Stimulated activated CD4-positive, alpha-beta T cell treated with anti-CD3 and anti-CD28 coated beads, Interleukin-12 subunit alpha, Interleukin-12 subunit beta, amount 100 ng/mL, for 24 hours (primary cell): ENCODE measurements around the gene IL13RA1.
"Not testable (repeated sequence)": the region's sequence is repeated elsewhere in the genome, so short reads cannot be mapped to it uniquely, and the experiment has no call there.

Experiments used
- DNase-seq, 2 experiments: peaks; one replicate each; pipeline ENCODE4 v3.0.0-alpha.2; 2020; ENCODE audit warnings: low read depth in 2 of 2

IL13RA1 gene

GRCh38 chrX:118780509-118780908 is 53.1 kb downstream of the IL13RA1 start:
- no peak for DNase-seq

GRCh38 chrX:118780911-118781310 is 53.5 kb downstream of the IL13RA1 start:
- no peak for DNase-seq

GRCh38 chrX:118795528-118796280 is 68.3 kb downstream of the IL13RA1 start:
- DNase-seq = no peak

GRCh38 chrX:118802857-118803256 is 75.5 kb downstream of the IL13RA1 start:
- DNase-seq = no peak

GRCh38 chrX:118807151-118808017 is 80.0 kb downstream of the IL13RA1 start:
- DNase-seq = peak in 1 of 2 experiments; percentile 8

GRCh38 chrX:118817257-118817656 is 89.9 kb downstream of the IL13RA1 start:
- not testable (repeated sequence) for DNase-seq

- peak in 1 of 2 experiments; percentile 10 for DNase-seq
Measured at GRCh38 chrX:118823263-118824172, 96.1 kb downstream of the IL13RA1 start, which contains the start of gene ZCCHC12. ZCCHC12 (plus strand) TSS chrX:118823824; CDS start chrX:118825245, 1,421 bp downstream.

GRCh38 chrX:118824173-118824730 is 96.8 kb downstream of the IL13RA1 start:
- DNase-seq = no peak

GRCh38 chrX:118825227-118825626 is 97.8 kb downstream of the IL13RA1 start:
- DNase-seq = no peak

- DNase-seq = peak; percentile 29 to 70
Measured at GRCh38 chrX:118839334-118839958, 112.0 kb downstream of the IL13RA1 start.
